Effector memory CD4-positive, alpha-beta T cell (primary cell): Measurements from ENCODE around the gene ING3.

Experiments used
- DNase-seq, 3 donors: peaks; one replicate each; pipeline ENCODE4 v3.0.0-alpha.2; 2020
- H3K27ac ChIP-seq: 2 replicates; pipeline ENCODE4 v1.7.0; 2013; ENCODE audit warnings: mild to moderate bottlenecking, low read length, moderate library complexity; ENCODE audit not compliant: insufficient read depth, poor library complexity, severe bottlenecking
- H3K27me3 ChIP-seq: replicated peaks from 2 replicates; pipeline ENCODE4 v1.7.0; 2013; ENCODE audit warnings: mild to moderate bottlenecking, low read length; ENCODE audit not compliant: insufficient read depth, control insufficient read depth, poor library complexity, severe bottlenecking
- H3K36me3 ChIP-seq: 2 replicates; pipeline ENCODE4 v1.7.0; 2013; ENCODE audit warnings: mild to moderate bottlenecking, low read length, moderate library complexity; ENCODE audit not compliant: control insufficient read depth, insufficient read depth
- H3K4me1 ChIP-seq: 2 replicates; pipeline ENCODE4 v1.7.0; 2013; ENCODE audit warnings: low read length, mild to moderate bottlenecking; ENCODE audit not compliant: control insufficient read depth, insufficient read depth, poor library complexity, severe bottlenecking
- H3K4me3 ChIP-seq: 2 replicates; pipeline ENCODE4 v1.7.0; 2013; ENCODE audit warnings: low read length, low read depth, mild to moderate bottlenecking; ENCODE audit not compliant: insufficient read depth, poor library complexity, severe bottlenecking
- H3K9me3 ChIP-seq: 2 replicates; pipeline ENCODE4 v1.7.0; 2013; ENCODE audit warnings: mild to moderate bottlenecking, low read length, moderate library complexity; ENCODE audit not compliant: control insufficient read depth

ING3 gene

DNA sequence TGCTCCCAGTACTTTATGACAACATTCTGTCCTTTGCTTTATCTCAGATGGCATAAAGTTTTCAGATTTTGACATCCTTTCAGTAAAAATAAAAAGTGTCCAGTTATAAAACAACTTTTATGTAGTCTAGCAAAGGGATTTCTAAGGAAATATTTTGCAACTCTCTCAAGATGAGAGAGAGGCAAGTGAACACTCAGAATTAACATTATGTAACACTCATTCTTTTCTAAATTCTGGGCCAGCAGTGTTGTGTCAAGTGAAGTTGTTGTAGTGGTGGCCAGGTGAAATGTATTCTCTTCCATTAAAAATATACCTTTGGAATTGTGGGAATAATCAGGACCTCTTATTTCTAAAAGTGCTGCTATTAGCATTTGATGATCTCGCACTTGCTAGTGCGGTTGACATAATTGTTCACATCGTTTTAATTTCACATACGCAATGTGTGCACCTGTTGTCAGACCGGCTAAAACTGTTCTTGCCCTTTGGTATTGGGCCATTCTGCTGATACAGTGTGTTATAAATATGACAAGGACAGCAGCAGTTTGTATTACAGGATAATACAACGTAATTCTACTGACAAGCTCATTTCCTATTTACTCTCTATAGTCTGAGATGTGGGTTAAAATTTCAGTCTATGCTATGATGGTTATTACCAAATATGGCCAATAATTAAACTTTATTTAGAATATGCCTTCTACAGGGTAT, 61.7 kb downstream of the ING3 start:
- H3K27me3 ChIP-seq, result no peaks in the 10 kb centered on the region
- no peaks in the 10 kb centered on the region for H3K9me3 ChIP-seq
- H3K27ac ChIP-seq, result no peak overlapping the region
- no peaks in the 10 kb centered on the region for H3K4me1 ChIP-seq
- no peaks in the 10 kb centered on the region for H3K36me3 ChIP-seq
- H3K4me3 ChIP-seq, result no peak overlapping the region
- no peak for DNase-seq

DNA sequence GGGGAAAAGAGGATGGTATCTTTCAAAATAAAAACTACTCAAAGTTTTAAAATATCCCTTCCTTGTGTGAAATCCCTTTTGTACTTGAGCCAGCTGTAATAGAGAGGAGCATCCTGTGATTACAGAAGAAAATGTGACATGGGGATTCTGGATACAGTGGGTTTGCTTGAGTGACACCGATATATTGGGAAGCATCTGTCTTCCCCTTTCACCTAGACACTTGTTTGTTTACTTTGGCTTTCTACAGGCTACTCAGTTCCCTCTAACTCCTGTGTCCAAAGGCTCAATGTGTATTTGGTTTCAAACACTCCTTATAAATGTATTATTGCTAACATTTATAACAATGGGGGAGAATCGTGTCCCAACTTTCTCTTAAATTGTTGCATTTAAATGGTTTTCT, 62.3 kb downstream of the ING3 start:
- Histone ChIP-seq H3K36me3 (no peaks in the 10 kb centered on the region), H3K27me3 (no peaks in the 10 kb centered on the region), H3K4me1 (no peaks in the 10 kb centered on the region), H3K9me3 (no peaks in the 10 kb centered on the region), H3K27ac (no peak overlapping the region), H3K4me3 (no peak overlapping the region)
- DNase-seq, result no peak

DNA sequence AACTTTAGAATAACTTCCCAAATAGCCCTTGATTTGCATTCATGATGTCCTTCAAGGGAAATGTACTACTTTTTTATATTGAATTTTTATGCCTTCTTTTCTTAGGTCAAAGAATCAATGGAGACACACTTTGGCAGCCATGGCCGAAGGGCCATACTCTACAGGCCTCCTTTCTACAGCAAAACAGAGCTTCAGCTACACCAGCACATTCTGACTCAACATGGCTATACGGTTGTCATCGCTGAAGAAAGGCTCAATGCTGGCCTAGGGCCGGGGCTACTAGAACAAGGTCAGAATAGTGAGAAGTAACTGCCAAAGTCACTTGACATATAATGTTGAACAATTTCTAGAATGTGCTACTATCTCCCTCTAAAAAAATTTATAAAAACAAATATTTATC, 65.0 kb downstream of the ING3 start:
- no peaks in the 10 kb centered on the region for H3K36me3 ChIP-seq
- no peak for DNase-seq
- H3K27me3 ChIP-seq, result no peaks in the 10 kb centered on the region
- H3K4me3 ChIP-seq, result no peak overlapping the region
- no peaks in the 10 kb centered on the region for H3K9me3 ChIP-seq
- H3K4me1 ChIP-seq, result no peaks in the 10 kb centered on the region
- no peak overlapping the region for H3K27ac ChIP-seq

DNA sequence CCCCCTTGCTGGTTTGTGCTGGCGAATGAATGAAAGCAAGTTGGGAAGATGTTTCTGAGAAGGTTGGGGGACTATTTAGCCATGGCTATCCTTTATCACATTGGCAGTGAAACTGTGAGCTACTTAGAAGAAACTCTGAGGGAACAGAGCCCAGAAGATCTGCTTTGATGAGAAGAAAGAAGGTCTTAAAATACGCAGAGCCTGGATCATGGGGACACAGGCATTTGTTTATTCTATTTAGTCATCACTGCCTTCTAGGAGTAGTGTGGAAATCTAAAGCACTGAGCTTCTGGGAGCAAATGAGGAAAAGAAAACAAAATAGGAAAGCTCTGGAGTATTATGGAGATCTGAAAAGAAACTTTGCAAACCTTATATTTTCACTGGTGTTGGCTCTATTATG, 66.4 kb downstream of the ING3 start:
- H3K36me3 ChIP-seq, result no peaks in the 10 kb centered on the region
- H3K4me1 ChIP-seq, result no peaks in the 10 kb centered on the region
- no peak for DNase-seq
- H3K27me3 ChIP-seq, result no peaks in the 10 kb centered on the region
- H3K9me3 ChIP-seq, result no peaks in the 10 kb centered on the region
- H3K27ac ChIP-seq, result no peak overlapping the region
- H3K4me3 ChIP-seq, result no peak overlapping the region

DNA sequence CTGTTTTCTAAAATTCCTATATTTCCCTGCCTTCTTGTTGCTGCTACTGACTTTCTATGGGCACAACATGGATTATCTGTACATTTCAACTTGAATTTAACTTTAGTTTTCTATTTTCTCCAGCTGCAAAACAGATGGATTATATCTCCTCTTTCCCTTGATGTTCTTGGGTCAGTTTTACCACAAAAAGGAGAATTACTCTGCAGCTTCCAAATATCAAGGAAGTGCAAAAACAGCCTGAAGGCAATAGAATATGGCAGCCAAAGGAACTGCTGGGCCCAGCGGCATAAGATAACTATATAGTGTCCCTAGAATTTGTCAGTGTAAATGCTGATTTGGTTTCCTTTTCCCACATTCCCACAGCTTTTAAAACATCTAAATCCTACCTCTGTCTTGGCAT, 67.0 kb downstream of the ING3 start:
- no peaks in the 10 kb centered on the region for H3K36me3 ChIP-seq
- H3K27me3 ChIP-seq, result no peaks in the 10 kb centered on the region
- no peak for DNase-seq
- no peak overlapping the region for H3K27ac ChIP-seq
- no peaks in the 10 kb centered on the region for H3K4me1 ChIP-seq
- no peaks in the 10 kb centered on the region for H3K9me3 ChIP-seq
- H3K4me3 ChIP-seq, result no peak overlapping the region

DNA sequence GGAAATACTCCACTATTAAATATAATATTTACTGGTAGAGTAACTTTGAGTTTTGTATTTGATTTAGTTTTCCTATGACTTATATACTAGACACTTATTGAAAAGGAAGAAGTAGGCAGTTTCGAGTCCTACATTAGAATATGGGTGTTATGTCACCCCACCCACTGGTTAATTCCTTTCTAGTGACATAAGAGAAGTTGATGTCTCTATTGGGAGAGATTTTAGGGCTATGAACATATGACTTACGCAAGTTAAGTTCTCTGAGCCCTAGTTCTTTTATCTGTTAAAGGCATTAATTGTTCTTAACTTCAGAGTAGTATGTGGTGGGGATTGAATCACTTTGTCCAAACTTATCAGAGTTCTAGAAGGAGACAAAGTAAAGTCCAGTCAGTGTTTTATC, 68.4 kb downstream of the ING3 start:
- no peaks in the 10 kb centered on the region for H3K4me1 ChIP-seq
- no peak overlapping the region for H3K4me3 ChIP-seq
- no peaks in the 10 kb centered on the region for H3K27me3 ChIP-seq
- no peaks in the 10 kb centered on the region for H3K9me3 ChIP-seq
- no peak for DNase-seq
- H3K27ac ChIP-seq, result no peak overlapping the region
- H3K36me3 ChIP-seq, result no peaks in the 10 kb centered on the region

DNA sequence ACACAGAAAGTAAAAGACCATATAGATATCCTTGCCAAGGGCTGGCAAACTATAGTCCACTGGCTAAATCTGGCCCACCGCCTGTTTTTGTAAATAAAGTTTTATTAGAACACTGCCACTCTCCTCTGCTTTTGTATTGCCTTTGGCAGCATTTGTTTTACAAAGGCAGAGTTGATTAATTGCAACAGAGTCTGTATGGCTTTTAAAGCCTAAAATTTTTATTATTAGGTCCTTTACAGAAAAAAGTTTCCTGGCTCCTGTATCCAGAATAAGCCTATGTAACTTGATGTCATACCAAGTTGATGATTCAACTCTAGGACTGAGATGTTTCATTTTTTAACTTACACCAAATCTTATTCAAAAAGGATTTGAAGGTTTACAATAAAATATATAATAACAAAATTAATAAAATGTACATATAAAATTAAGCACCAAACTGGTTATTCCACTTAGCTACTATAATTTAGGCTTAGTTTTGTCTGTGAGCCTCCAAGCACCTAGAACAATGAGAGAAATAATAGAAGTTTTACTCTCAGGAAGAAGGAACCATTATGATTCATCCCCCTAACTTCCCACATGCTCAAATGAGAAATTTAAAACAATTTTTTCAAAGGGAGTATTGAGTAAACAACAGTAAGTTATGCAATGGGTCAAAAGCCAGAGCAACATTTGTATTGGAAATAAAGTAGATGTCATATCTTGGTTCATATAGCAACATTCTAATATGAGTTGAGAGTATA, 69.8 kb downstream of the ING3 start:
- H3K36me3 ChIP-seq, result no peaks in the 10 kb centered on the region
- no peak for DNase-seq
- H3K27ac ChIP-seq, result no peak overlapping the region
- H3K27me3 ChIP-seq, result no peaks in the 10 kb centered on the region
- H3K9me3 ChIP-seq, result no peaks in the 10 kb centered on the region
- H3K4me1 ChIP-seq, result no peaks in the 10 kb centered on the region
- H3K4me3 ChIP-seq, result no peak overlapping the region

DNA sequence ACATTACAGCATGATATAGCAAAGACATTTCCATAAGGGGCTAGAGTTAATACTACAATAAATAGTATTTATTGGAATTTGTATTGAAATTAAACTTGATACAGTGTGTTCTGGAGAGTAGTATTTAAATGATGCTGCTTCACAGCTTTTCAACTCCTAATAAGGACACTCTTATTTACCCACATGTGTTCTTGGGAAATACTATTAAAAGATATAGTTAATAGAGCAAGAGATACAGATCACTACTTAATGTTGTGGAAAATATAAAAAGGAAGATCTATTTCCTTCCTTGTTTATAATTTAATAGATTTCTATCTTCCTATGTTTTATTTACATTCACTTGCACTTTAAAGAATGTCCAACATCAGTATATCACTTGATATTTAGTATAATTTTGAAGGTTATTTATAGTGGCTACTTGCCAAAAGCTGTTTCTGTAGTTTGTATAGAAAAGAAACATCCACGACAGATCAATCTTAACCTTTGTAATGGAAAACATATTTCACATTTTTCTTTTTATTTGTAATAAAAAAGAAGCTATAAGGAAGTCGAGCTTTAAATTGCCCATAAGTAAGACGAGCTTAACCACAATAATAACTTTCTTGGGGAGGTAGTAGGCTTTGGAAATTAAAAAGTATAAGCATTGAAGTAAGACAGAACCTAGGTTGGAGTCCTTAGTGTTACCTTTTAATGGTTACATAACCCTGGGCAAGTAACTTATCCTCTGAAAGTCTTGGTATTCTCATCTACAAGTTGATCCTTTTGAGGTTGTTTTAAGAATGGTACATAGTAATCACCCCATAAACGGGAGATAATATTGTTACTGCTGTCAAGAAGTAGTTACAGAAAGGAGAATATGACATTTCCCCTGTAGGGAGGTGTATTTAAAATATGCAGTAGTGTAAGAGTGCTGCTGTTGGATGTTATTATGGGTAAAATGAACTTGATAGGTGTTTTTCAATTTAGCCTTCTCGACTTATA, 70.7 kb downstream of the ING3 start:
- DNase-seq, result no peak

DNA sequence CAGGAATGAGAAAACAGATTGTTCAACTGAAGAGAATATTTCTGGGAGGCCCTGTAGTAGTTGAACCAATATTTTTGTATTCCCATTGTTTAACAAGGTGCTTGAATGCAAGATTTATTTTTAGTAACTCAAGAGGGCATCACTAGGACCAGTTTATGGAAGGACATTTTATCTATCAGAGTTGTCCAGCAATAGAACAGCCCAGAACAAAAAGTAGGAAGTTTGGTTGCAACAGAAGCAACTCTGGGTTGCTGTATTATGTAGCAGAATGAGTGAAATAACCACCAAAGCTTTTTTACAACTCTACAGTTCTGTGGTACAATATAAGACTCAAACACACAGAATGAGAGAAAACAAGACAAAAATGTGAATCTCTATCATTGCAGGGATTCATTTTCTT, 72.6 kb downstream of the ING3 start:
- no peaks in the 10 kb centered on the region for H3K9me3 ChIP-seq
- no peaks in the 10 kb centered on the region for H3K4me1 ChIP-seq
- no peak overlapping the region for H3K4me3 ChIP-seq
- no peak overlapping the region for H3K27ac ChIP-seq
- H3K36me3 ChIP-seq, result no peaks in the 10 kb centered on the region
- H3K27me3 ChIP-seq, result no peaks in the 10 kb centered on the region
- no peak for DNase-seq

More for the DNA sequence above, 70.7 kb downstream of the ING3 start:
- Histone ChIP-seq H3K27me3 (no peaks in the 10 kb centered on the region), H3K4me1 (no peaks in the 10 kb centered on the region), H3K9me3 (no peaks in the 10 kb centered on the region), H3K4me3 (no peak overlapping the region), H3K36me3 (no peaks in the 10 kb centered on the region), H3K27ac (no peak overlapping the region)
